MM.1S (cell line): ENCODE measurements around the gene PPP6R3.

Source experiments
- DNase-seq: peaks from one replicate; pipeline ENCODE4 v3.0.0-alpha.2; 2015
- H2AFZ ChIP-seq: fragments of 300-600 bp; sonication (generic); 2 replicates; pipeline ENCODE4 v1.6.0; 2016; ENCODE audit warnings: antibody characterized with exemption, low read length
- H3F3A ChIP-seq: fragments of 300-600 bp; sonication (generic); 2 replicates; pipeline ENCODE4 v1.6.1; 2016; ENCODE audit warnings: mild to moderate bottlenecking, antibody characterized with exemption, low read length, moderate library complexity, mixed read lengths; ENCODE audit not compliant: insufficient read depth
- H3K27ac ChIP-seq: fragments of 300-600 bp; sonication (generic); 2 replicates; pipeline ENCODE4 v1.5.1; 2016; ENCODE audit warnings: mild to moderate bottlenecking, low read length
- H3K27me3 ChIP-seq: fragments of 300-600 bp; sonication (generic); replicated peaks from 2 replicates; pipeline ENCODE4 v1.6.0; 2016; ENCODE audit warnings: low read length; ENCODE audit not compliant: insufficient read depth
- H3K36me3 ChIP-seq: fragments of 300-600 bp; sonication (generic); replicated peaks from 2 replicates; pipeline ENCODE4 v1.6.1; 2016; ENCODE audit warnings: mild to moderate bottlenecking, low read length, mixed read lengths; ENCODE audit not compliant: insufficient read depth
- H3K4me1 ChIP-seq: fragments of 300-600 bp; sonication (generic); 2 replicates; pipeline ENCODE4 v1.6.1; 2016; ENCODE audit warnings: low read length, mixed read lengths
- H3K4me2 ChIP-seq: fragments of 300-600 bp; sonication (generic); 2 replicates; pipeline ENCODE4 v1.6.0; 2016; ENCODE audit warnings: low read depth, low read length
- H3K4me3 ChIP-seq: fragments of 300-600 bp; sonication (generic); 2 replicates; pipeline ENCODE4 v1.5.1; 2016; ENCODE audit warnings: low read length, mixed read lengths
- H3K79me2 ChIP-seq: fragments of 300-600 bp; sonication (generic); 2 replicates; pipeline ENCODE4 v1.6.1; 2016; ENCODE audit warnings: mixed run types, low read length, mixed read lengths
- H3K9ac ChIP-seq: fragments of 300-600 bp; sonication (generic); 2 replicates; pipeline ENCODE4 v1.6.1; 2016; ENCODE audit warnings: low read length, mixed read lengths
- H3K9me2 ChIP-seq: fragments of 300-600 bp; sonication (generic); replicated peaks from 2 replicates; pipeline ENCODE4 v1.6.1; 2016; ENCODE audit warnings: mild to moderate bottlenecking, low read length, mixed read lengths; ENCODE audit not compliant: insufficient read depth
- H3K9me3 ChIP-seq: fragments of 300-600 bp; sonication (generic); replicated peaks from 2 replicates; pipeline ENCODE4 v1.6.1; 2016; ENCODE audit warnings: mild to moderate bottlenecking, low read length, mixed read lengths; ENCODE audit not compliant: insufficient read depth
- H4K20me1 ChIP-seq: fragments of 300-600 bp; sonication (generic); 2 replicates; pipeline ENCODE4 v1.6.1; 2016; ENCODE audit warnings: mild to moderate bottlenecking, low read length, moderate library complexity, mixed read lengths; ENCODE audit not compliant: insufficient read depth
- CTCF ChIP-seq: fragments of 300-600 bp; sonication (generic); IDR thresholded peaks from 2 replicates; pipeline ENCODE4 v1.5.1; 2016; ENCODE audit warnings: antibody characterized with exemption, low read length, mixed read lengths
- EZH2 ChIP-seq: fragments of 300-600 bp; sonication (generic); optimal IDR thresholded peaks from 2 replicates; pipeline ENCODE3; 2017; ENCODE audit warnings: low read depth, mild to moderate bottlenecking, antibody characterized with exemption, low read length, mixed read lengths
- EZH2phosphoT487 ChIP-seq: fragments of 300-600 bp; sonication (generic); IDR thresholded peaks from 2 replicates; pipeline ENCODE4 v1.6.1; 2018; ENCODE audit warnings: antibody characterized with exemption, low read length

PPP6R3 gene

GRCh38 chr11:68517121-68517741, 56.7 kb downstream of the PPP6R3 start:
- Histone ChIP-seq H3K36me3 (peaks cover 5% of the 10 kb centered on the region), H3K27me3 (no peaks in the 10 kb centered on the region), H3F3A (no peaks in the 10 kb centered on the region), H3K27ac (no peak overlapping the region), H3K9me3 (no peaks in the 10 kb centered on the region), H2AFZ (no peak overlapping the region), H3K4me2 (no peak overlapping the region), H3K4me3 (no peak overlapping the region), H4K20me1 (peaks cover 29% of the 10 kb centered on the region), H3K9ac (no peak overlapping the region), H3K9me2 (no peaks in the 10 kb centered on the region), H3K79me2 (peaks cover 95% of the 10 kb centered on the region), H3K4me1 (no peaks in the 10 kb centered on the region)
- TF ChIP-seq EZH2 (no peak), CTCF (no peak)
- DNase-seq = no peak

- H2AFZ ChIP-seq = no peak overlapping the region
- H3K27me3 ChIP-seq = no peaks in the 10 kb centered on the region
- no peak overlapping the region for H3K27ac ChIP-seq
- no peak overlapping the region for H3K4me2 ChIP-seq
- H4K20me1 ChIP-seq = peaks cover 19% of the 10 kb centered on the region
- peaks cover 5% of the 10 kb centered on the region for H3K36me3 ChIP-seq
- peaks cover 95% of the 10 kb centered on the region for H3K79me2 ChIP-seq
- no peak overlapping the region for H3K9ac ChIP-seq
- DNase-seq = no peak
- H3K4me1 ChIP-seq = no peaks in the 10 kb centered on the region
- H3K9me2 ChIP-seq = no peaks in the 10 kb centered on the region
- H3K9me3 ChIP-seq = no peaks in the 10 kb centered on the region
- no peaks in the 10 kb centered on the region for H3F3A ChIP-seq
- no peak overlapping the region for H3K4me3 ChIP-seq
- no peak for TF ChIP-seq EZH2
- no peak for TF ChIP-seq EZH2phosphoT487
- TF ChIP-seq CTCF = no peak
Measured at GRCh38 chr11:68518191-68518590, 57.6 kb downstream of the PPP6R3 start.

- Histone ChIP-seq H3K36me3 (peaks cover 5% of the 10 kb centered on the region), H2AFZ (no peak overlapping the region), H3K9ac (no peak overlapping the region), H3F3A (no peaks in the 10 kb centered on the region), H3K79me2 (peaks cover 94% of the 10 kb centered on the region), H3K9me3 (no peaks in the 10 kb centered on the region), H3K27ac (no peak overlapping the region), H3K4me3 (no peak overlapping the region), H3K27me3 (no peaks in the 10 kb centered on the region), H3K9me2 (no peaks in the 10 kb centered on the region), H4K20me1 (peaks cover 10% of the 10 kb centered on the region; the same call in 1 of the 2 replicates), H3K4me2 (no peak overlapping the region), H3K4me1 (no peaks in the 10 kb centered on the region)
- TF ChIP-seq EZH2phosphoT487 = no peak
- no peak for TF ChIP-seq EZH2
- TF ChIP-seq CTCF = no peak
- DNase-seq = no peak
Measured at GRCh38 chr11:68521969-68522652, 61.6 kb downstream of the PPP6R3 start.
